Limb (tissue), 2 donors: ENCODE results near the gene IRF8.
A peak's percentile ranks its signal among the peaks of the same experiment; 100 is the strongest.
"Not testable (repeated sequence)": the region's sequence is repeated elsewhere in the genome, so short reads cannot be mapped to it uniquely, and the experiment has no call there.

Experiments
- DNase-seq, 2 donors: peaks; one replicate each; pipeline ENCODE4 v3.0.0-alpha.2; 2016; ENCODE audit errors: extremely low spot score in 2 of 2

The IRF8 gene

DNA sequence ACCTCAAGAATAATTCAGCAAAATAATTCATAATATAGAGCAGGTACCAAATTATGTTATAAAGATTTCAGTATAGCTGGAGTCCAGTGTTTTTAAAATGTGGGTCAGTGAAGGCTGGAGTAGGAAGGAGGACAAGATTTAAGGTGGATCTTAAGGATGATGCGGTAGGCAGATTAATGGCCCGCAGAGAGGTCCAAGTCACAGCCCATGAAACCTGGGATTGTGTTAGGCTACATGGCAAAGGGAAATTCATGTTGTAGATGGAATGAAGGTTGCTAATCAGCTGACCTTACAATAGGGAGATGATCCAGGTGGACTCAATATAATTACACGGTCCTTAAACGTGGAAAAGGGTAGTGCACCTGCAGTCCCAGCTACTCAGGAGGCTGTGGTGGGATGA lies 6.2 kb upstream of the IRF8 start:
- no peak for DNase-seq

DNA sequence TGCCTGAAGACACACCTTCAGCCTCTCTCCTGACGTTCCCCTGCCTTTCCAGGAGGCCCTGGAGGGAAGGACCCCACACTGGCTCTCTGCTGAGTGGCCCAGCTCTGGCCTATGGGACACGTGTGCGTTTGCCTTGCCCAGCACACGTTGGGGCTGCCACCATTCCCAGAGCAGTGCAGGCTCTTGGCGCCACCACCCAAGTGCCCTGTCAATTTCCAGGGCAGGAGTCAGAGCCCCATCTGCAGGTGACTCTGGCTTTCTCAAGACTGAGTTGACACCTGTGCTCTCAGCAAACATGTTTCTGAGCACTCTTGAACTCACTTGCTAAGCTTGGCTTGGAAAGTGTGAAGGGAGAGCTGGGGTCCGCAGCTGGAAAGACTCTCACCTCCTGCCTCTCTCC lies 4.7 kb upstream of the IRF8 start:
- DNase-seq = no peak

DNA sequence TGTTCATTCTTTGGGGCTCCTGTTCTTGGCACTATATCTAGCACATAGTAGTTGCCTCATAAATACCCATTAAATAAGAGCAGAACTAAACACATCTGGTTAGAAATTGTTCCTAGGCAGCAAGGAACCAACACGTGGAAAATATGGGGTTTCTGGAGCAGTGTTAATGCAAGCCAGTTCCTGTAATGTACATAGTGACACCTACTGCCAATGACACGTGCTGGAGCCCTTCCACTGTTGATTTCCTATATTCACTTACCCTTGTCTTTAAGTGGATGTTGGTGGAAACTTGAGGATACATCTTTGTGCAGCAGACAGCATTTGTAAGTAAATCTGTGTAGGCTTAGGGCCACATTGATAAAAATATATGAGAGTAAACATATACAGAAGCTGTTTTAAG lies 1.6 kb upstream of the IRF8 start:
- DNase-seq = peak in 1 of 2 donors; percentile 8

- no peak for DNase-seq
These were observed 482 bp downstream of the IRF8 start for GRCh38 chr16:85899444-85899843.

DNA sequence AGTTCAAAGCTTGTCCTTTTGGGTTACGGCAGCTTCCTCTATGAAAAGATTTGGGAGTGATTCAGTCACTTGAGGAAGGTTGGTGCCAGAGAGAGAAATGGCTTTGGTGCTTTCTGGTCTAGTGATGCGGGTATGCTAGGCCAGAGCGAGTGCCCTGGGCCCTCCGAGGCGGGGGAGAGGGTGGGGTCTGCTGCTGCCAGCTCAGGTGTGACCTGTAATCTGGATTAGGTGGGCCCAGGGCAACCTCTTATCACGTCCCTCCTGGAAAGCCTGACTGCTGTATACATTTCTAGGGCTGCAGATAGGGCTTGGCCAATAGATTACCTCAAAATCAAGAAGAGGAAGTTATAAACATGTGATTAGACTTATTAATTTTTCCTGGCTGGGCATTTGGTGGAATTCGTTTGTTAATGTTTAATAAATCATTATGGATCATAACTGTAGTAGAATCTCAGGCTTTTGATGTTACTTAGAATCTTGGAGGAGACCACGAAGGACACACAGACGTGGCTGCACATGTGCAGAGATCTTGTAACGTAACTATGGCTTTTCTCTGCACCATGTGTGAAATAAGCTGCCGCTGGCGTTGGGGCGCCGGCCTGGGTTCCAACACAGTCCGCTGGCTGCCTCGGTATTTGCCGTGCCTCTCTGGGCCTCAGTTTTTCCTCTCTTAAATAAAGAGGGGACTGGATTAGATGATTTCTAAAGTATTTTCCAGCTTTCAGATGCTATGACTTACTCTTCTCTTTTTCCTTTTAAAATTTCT lies 1.2 kb downstream of the IRF8 start:
- no peak for DNase-seq

DNA sequence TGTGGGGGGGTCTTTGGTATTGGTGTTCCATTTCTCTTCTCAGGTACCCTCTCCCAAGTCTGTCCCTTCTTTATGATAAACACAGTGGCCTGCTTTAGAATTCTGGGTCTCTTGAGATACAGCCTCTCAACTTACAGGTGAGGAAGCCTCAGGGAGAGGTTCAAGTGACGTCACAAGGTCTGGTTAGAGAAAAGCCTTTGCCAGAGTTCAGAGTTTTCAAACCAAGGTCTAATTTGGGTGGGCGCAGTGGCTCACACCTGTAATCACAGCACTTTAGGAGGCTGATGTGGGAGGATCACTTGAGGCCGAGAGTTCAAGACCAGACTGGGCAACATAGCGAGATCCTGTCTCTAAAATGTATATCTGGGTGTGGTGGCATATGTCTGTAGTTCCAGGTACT lies 2.1 kb downstream of the IRF8 start:
- no peak for DNase-seq

- DNase-seq = no peak
These were observed 2.9 kb downstream of the IRF8 start for GRCh38 chr16:85901773-85902365.

DNA sequence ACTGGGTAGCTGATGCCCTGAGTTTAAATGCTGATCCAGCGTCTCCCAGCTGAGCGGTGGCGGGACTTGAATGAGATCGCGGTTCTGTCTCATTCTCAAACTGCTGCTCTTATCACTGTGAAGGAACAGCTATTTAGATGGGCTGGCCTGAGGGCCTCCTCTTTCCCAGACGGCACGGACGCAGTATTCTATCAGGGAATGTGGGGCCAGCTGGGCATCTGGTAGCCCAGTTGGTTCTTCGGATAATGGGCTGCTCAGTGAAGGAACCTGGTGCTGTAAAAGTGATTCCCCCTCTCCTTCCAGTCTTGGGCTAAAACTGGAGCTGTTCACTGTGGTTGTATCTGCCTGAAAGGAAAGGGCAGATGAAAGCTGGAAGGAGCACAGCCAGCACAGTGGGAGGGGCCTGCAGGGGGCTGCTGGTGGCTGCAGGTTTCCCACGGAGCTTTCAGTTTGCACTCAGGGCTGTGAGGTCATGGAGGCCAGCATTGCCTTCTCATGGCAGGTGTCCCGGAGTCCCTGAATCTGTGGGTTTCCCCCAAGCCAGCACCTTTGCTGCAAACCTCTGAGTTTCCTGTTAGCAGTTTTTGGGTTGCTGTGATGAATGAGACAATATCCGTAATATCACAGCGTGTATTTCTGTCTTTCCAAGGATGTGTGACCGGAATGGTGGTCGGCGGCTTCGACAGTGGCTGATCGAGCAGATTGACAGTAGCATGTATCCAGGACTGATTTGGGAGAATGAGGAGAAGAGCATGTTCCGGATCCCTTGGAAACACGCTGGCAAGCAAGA lies 3.6 kb downstream of the IRF8 start:
- DNase-seq = peak in 1 of 2 donors; percentile 13

DNA sequence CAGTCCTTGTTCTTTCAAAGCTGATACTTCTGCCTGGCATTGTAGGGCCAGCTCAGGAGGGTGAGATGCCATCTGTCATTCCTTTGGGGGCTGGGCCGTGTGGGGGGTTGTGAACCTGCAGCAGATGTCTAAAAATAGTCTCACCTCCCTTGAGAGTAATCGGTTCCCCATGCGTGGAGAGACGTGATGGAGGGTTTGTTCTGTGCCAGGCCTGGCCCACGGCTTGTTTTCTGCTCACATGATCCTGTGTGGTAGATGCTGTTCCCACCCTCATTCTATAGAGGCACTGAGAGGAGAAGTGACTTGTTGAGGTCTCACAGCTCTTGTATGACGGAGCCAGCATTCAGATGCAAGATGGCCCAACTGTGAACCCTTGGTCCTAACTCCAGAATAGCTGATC lies 4.6 kb downstream of the IRF8 start:
- no peak for DNase-seq

DNA sequence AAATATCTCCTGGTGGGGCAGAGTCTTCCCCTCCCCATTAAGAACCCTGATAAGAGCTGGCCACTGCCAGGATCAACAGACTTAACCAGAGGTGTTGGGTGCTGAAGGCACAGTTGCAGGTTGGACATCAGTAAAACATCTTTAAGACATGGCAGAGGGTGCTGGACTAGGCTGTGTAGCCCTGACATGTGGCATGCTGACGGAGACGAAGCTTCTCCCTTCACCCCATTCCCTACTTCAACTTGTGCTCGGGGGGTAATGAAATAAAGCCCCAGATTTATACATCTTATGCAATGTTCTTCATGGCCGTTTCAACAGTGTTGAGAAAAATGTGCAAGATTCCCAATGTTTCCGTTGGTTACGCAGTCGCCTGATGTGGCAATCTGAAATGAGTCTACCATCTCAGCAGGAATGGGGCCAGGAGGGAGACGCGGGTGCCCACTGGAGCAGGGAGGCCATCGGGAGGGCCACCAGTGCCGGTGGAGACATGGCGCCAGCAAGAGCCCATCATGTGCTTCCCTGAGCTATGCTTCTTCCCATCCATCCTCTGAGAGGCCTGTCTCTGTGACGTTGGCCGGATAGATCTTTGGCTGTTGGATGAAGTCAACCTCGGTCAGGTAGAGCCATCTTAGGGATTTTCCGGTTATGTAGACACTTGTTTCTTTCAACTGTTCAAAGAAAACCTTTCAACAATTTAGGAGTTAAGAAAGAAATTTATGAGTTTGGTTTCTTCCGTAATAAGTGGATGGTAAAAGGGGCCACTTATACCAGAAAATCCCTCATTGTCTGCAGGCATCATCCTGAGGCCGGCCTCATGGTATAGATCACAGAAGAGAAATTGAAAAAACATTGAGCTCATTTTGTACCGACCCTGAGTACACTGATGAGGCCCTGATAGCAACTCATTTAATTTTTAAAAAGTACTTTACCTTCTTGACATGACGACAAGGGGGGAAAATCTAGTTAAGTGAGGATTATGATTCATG lies 6.4 kb downstream of the IRF8 start:
- DNase-seq = no peak

DNA sequence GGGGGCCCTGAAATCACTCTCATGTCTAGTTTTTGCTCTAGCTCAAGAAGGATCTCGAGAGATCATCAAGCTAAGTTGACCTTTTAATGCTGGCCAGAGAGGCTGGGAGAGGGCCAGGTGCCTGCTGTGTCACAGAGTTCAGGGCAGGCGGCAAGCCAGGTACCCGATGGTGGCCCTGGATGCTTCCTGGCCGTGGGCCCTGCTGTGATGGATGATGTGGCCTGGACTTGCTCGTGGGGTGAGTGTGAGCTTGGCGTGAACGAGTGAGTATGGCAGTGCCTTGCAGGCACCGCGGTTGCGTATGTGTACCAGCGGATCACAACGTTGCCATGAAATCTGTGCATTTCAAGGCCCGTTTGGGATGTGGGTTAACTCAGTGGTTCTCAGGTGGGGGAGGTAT lies 7.4 kb downstream of the IRF8 start:
- no peak for DNase-seq

DNA sequence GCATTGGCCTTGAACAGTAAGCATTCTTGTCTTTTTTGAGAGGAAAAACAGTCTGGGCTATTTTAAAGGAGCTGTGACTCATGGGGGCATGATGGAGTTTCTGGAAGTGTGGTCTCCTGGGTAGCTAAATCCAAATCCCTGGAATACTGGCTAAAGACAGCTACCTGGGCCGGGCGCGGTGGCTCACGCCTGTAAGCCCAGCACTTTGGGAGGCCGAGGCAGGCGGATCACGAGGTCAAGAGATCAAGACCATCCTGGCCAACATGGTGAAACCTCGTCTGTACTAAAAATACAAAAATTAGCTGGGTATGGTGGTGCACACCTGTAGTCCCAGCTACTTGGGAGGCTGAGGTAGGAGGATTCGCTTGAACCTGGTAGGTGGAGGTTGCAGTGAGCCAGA lies 8.3 kb downstream of the IRF8 start:
- DNase-seq = not testable (repeated sequence)

DNA sequence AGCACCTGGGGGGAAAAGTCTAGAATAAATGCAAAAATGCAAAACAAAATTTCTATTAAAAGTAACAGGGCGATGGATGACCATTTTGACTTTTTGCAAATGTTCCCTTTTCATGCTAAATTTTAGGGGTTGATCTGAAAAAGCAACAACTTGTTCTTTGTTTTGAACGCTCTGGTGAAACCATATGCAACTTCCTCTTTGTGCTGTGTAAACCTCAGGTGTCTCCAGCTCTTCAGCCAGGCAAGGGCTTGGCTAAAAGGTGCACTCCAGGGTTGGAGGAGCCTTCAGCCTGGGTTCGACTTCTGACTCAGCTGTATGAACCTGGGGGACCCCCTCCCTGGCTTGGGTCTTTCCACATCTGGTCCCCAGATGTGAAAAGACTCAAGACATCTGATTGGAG lies 9.5 kb downstream of the IRF8 start:
- DNase-seq = no peak

- DNase-seq = no peak
These were observed 10.1 kb downstream of the IRF8 start for GRCh38 chr16:85908889-85909589.

GRCh38 chr16:85909932-85910853 lies 11.2 kb downstream of the IRF8 start:
- no peak for DNase-seq

- DNase-seq = no peak
These were observed 11.9 kb downstream of the IRF8 start for GRCh38 chr16:85910854-85911247.

DNA sequence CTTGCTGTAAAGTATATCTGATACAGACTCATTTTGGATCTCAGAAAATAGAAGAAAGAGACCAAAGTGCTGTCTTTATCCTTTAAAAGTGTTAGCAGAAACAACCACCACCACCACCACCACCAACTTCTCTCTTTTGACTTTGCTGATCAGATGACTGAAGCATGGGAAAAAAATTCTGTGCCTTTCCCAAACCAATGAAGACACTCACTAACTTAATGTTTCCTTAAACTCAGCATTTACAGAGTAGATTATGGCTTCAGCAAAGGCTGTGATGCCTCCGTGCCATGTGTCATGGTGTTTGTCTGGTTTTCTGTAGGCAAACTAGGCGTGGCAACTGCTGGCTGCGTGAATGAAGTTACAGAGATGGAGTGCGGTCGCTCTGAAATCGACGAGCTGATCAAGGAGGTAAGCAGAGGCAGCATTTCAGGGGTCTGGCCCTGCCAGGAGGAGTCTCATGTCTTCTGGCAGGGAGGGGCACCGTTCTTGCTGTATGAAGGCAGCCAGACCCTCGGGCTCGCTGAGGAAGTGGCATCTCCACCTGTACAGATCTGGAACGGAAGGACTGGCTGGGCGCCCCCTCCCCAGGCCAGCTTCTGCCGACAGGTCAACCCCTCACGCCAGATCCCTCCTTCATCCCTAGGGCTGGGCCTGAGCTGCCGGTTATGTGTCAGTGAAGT lies 12.4 kb downstream of the IRF8 start:
- no peak for DNase-seq

DNA sequence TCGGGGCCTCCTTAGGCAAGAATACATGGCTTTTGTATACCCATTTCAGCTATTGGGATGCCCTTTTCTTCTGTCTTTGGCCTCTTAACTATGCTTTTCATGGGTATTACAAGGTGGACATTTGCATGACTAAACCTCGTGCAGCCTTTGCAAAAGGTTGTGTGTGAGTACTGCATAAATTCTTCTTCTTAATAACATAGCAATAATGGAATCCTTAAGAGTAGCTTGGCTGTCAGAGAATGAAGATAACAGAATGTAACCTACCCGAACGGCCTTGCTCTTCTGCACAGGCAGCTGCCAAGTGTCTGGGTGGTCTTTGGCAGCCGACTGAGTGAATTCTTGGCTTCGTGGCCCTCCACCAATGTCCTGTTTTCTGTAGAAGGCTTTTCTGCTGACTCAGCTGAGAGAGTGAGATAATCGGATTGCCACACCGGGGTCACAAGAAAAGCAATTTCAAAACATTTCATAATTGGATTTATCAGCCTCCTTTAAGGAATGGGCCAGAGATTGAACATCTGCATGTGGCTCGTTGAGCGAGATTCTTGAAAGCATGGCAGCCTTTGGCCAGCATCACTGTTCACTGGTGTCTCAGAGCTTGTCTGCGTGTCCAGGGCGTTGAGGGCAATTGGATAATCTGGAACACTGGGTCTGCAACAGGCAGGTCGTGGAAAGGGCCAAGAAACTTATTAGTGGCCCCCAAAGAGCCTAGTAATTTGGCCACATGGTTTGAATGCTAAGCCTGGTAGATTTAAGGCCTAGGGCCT lies 13.4 kb downstream of the IRF8 start:
- DNase-seq = peak; percentile 51 to 64
